Spleen (tissue), 11 donors: ENCODE data around the gene SORCS3. TPM values are rescaled to one million over a fixed set of nuclear protein-coding genes. Genes with fewer than 3 reads are reported as not detected.

Experiments
- DNase-seq: peaks from one replicate; pipeline ENCODE4 v3.0.0-alpha.2; 2020
- H3K27ac ChIP-seq, 8 donors: fragments of 200-600 bp; sonication (generic) in 7 of 8; 1 replicate in 4 of 8; 2 replicates in 4 of 8; pipeline versions ENCODE4 v1.5.0 to v1.8.0; 2016 to 2021; ENCODE audit warnings: inconsistent platforms in 4 of 8, mild to moderate bottlenecking in 4 of 8, moderate library complexity in 1 of 8
- H3K27me3 ChIP-seq, 7 donors: fragments of 200-600 bp; sonication (generic) in 6 of 7; replicated peaks in 1 of 7; 1 replicate in 4 of 7; 2 replicates in 3 of 7; pipeline versions ENCODE4 v1.5.0 to v1.8.0; 2016 to 2021; ENCODE audit warnings: inconsistent platforms in 3 of 7, mild to moderate bottlenecking in 1 of 7
- H3K36me3 ChIP-seq, 6 donors: fragments of 200-600 bp; sonication (generic) in 5 of 6; 1 replicate in 4 of 6; 2 replicates in 2 of 6; pipeline versions ENCODE4 v1.5.0 to v1.8.0; 2016 to 2021; ENCODE audit warnings: inconsistent platforms in 2 of 6
- H3K4me1 ChIP-seq, 6 donors: fragments of 200-600 bp; sonication (generic) in 5 of 6; 1 replicate in 3 of 6; 2 replicates in 3 of 6; pipeline versions ENCODE4 v1.5.0 to v1.8.0; 2016 to 2021; ENCODE audit warnings: inconsistent platforms in 3 of 6
- H3K4me3 ChIP-seq, 8 donors: fragments of 200-600 bp; sonication (generic) in 7 of 8; 1 replicate in 4 of 8; 2 replicates in 4 of 8; pipeline versions ENCODE4 v1.5.0 to v1.8.0; 2016 to 2021; ENCODE audit warnings: inconsistent platforms in 4 of 8, mild to moderate bottlenecking in 4 of 8, moderate library complexity in 2 of 8
- H3K9me3 ChIP-seq, 8 donors: fragments of 200-600 bp; sonication (generic) in 7 of 8; 1 replicate in 4 of 8; 2 replicates in 4 of 8; pipeline versions ENCODE4 v1.5.0 to v1.8.0; 2016 to 2021; ENCODE audit warnings: inconsistent platforms in 4 of 8
- POLR2A ChIP-seq, 3 donors: fragments of 450-650 bp; IDR thresholded peaks; one replicate each; pipeline ENCODE4 v1.5.1; 2017; ENCODE audit warnings: antibody characterized with exemption in 3 of 3, mild to moderate bottlenecking in 1 of 3
- POLR2AphosphoS5 ChIP-seq, 3 donors: sonication (generic); formaldehyde crosslinking; IDR thresholded peaks; one replicate each; pipeline ENCODE4 v1.5.1; 2017; ENCODE audit warnings: antibody characterized with exemption in 3 of 3
- WGBS, 5 donors: extraction: QIAGEN DNeasy Blood & Tissue Kit in 3 of 5; methylation state at CpG; one replicate each; pipeline versions ENCODE4 v1.1.5 to v1.1.7; 2013 to 2018; 5-methylcytosine and 5-hydroxymethylcytosine counted together
- intact Hi-C: fragments of 100-400 bp; cut with DNase I; formaldehyde crosslinking; loops from one replicate; pipeline ENCODE4 v1.15.0; 2023; ENCODE audit warnings: low total_unique reads
- polyA plus RNA-seq, 3 donors: library from polyadenylated mRNA; stranded (reverse); fragments of 200-250 nt; gene quantifications; one replicate each; pipeline ENCODE4 v1.2.1, GENCODE V29; 2013
- total RNA-seq, 7 donors: library from RNA; depleted of rRNA in 3 of 7; stranded (reverse); fragments of >200 nt in 3 of 7; fragmentation: NEBNext Ultra II Directional in 4 of 7; extraction: Animal tissue kit (Norgen Biotek cat#: 25700) in 4 of 7; gene quantifications; one replicate each; pipeline versions ENCODE4 v1.1.0 to v1.2.1, GENCODE V29; 2016 to 2021
- TF ChIP-seq, protein P1 (sequence below), 11 experiments: fragments of 200-600 bp in 7 of 11; fragments of 450-650 bp in 4 of 11; sonication (generic) in 4 of 11; IDR thresholded peaks in 8 of 11; conservative IDR thresholded peaks in 3 of 11; 1 replicate in 7 of 11; 2 replicates in 4 of 11; pipeline versions ENCODE4 v1.4.0 to v1.8.0; 2016 to 2021; ENCODE audit warnings: antibody characterized with exemption in 11 of 11, inconsistent platforms in 4 of 11, mild to moderate bottlenecking in 1 of 11
- donor health status: healthy with polysubstance abuse.
- donor health status: DM: no; HTN: no; CAD: no; lungs with moderate emphysema.
- donor health status: DM: no; HTN: no; CAD: no.
- donor health status: Bipolar disorder and iron deficiency.
- donor health status: healthy.
- donor health status: DM: no; HTN: no; CAD: no.
- donor health status: DM: yes; HTN: yes; CAD: no.

SORCS3 gene
- total and polyA plus RNA-seq, 10 donors: 0.03 to 0.06 TPM; not detected in 8

DNA sequence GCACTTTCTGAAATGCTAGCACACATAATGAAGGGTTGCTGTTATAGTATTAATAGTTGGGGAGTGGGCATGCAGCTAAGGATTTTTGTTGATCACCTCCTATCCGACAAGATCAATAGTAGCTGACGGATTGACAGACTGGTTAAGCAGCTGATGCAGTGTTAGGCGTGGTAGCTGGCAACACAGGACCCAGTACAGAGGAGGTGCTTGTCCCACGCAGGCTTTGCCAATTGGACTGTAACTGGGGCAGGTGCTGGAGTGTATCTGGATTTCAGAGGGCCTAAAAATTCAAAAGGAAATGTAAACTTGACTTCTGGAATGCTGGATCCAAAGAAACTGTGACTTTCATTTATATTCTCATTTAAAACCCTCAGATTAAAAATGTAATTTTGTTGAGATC lies 340.9 kb downstream of the SORCS3 start:
- no peaks in the 10 kb centered on the region for H3K4me1 ChIP-seq
- H3K9me3 ChIP-seq: peaks cover 0 to 9% (median 3%) of the 10 kb centered on the region in 8 donors
- H3K27me3 ChIP-seq: no peaks in the 10 kb centered on the region
- DNase-seq: no peak
- TF ChIP-seq, protein P1, sequence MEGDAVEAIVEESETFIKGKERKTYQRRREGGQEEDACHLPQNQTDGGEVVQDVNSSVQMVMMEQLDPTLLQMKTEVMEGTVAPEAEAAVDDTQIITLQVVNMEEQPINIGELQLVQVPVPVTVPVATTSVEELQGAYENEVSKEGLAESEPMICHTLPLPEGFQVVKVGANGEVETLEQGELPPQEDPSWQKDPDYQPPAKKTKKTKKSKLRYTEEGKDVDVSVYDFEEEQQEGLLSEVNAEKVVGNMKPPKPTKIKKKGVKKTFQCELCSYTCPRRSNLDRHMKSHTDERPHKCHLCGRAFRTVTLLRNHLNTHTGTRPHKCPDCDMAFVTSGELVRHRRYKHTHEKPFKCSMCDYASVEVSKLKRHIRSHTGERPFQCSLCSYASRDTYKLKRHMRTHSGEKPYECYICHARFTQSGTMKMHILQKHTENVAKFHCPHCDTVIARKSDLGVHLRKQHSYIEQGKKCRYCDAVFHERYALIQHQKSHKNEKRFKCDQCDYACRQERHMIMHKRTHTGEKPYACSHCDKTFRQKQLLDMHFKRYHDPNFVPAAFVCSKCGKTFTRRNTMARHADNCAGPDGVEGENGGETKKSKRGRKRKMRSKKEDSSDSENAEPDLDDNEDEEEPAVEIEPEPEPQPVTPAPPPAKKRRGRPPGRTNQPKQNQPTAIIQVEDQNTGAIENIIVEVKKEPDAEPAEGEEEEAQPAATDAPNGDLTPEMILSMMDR (IDR thresholded peaks at IDR 0.05 in 8 of 11, conservative IDR thresholded peaks at IDR 0.05 in 3 of 11): no peak
- no peak for TF ChIP-seq POLR2A (IDR thresholded peaks at IDR 0.05)
- TF ChIP-seq POLR2AphosphoS5 (IDR thresholded peaks at IDR 0.05): no peak
- intact Hi-C loops: no loop called here
- no peak overlapping the region for H3K4me3 ChIP-seq
- H3K27ac ChIP-seq: no peak overlapping the region
- no peaks in the 10 kb centered on the region for H3K36me3 ChIP-seq
- WGBS, 5 donors: 74 to 81% (median 76%) methylated on average over 4 of the region's 4 CpGs

GRCh38 chr10:104988686-104989085 lies 347.6 kb downstream of the SORCS3 start:
- H3K4me1 ChIP-seq: no peaks in the 10 kb centered on the region
- peaks cover 0 to 13% (median 3%) of the 10 kb centered on the region in 8 donors for H3K9me3 ChIP-seq
- H3K36me3 ChIP-seq: no peaks in the 10 kb centered on the region
- no peak overlapping the region for H3K27ac ChIP-seq
- no peak overlapping the region for H3K4me3 ChIP-seq
- intact Hi-C loops: no loop called here
- DNase-seq: no peak
- 61 to 83% (median 82%) methylated on average over 1 of the region's 1 CpG for WGBS, 5 donors
- H3K27me3 ChIP-seq: no peaks in the 10 kb centered on the region
- no peak for TF ChIP-seq POLR2AphosphoS5 (IDR thresholded peaks at IDR 0.05)

- Histone ChIP-seq H3K36me3 (no peaks in the 10 kb centered on the region), H3K9me3 (peaks cover 0 to 13% (median 3%) of the 10 kb centered on the region in 8 donors), H3K4me1 (no peaks in the 10 kb centered on the region), H3K27me3 (no peaks in the 10 kb centered on the region), H3K27ac (no peak overlapping the region), H3K4me3 (no peak overlapping the region)
- TF ChIP-seq POLR2A (IDR thresholded peaks at IDR 0.05) (no peak), POLR2AphosphoS5 (IDR thresholded peaks at IDR 0.05) (no peak)
- TF ChIP-seq, protein P1 (IDR thresholded peaks at IDR 0.05 in 8 of 11, conservative IDR thresholded peaks at IDR 0.05 in 3 of 11): no peak
- DNase-seq: no peak
- intact Hi-C loops: no loop called here
These were observed 348.8 kb downstream of the SORCS3 start for GRCh38 chr10:104989880-104990279.

GRCh38 chr10:104993085-104993484 lies 352.0 kb downstream of the SORCS3 start:
- 74 to 85% (median 76%) methylated on average over 6 of the region's 6 CpGs for WGBS, 5 donors
- no peak for DNase-seq

More at GRCh38 chr10:104993085-104993484, 352.0 kb downstream of the SORCS3 start:
- H3K36me3 ChIP-seq: no peaks in the 10 kb centered on the region
- no peaks in the 10 kb centered on the region for H3K4me1 ChIP-seq
- H3K9me3 ChIP-seq: peaks cover 0 to 4% (median 0%) of the 10 kb centered on the region in 8 donors
- no peaks in the 10 kb centered on the region for H3K27me3 ChIP-seq
- no peak overlapping the region for H3K4me3 ChIP-seq
- no peak overlapping the region for H3K27ac ChIP-seq
- intact Hi-C loops: no loop called here
- TF ChIP-seq POLR2AphosphoS5 (IDR thresholded peaks at IDR 0.05): no peak
- TF ChIP-seq, protein P1 (IDR thresholded peaks at IDR 0.05 in 8 of 11, conservative IDR thresholded peaks at IDR 0.05 in 3 of 11): no peak
- no peak for TF ChIP-seq POLR2A (IDR thresholded peaks at IDR 0.05)
